Fibroblast of skin of right quadriceps (primary cell): Measurements from ENCODE around the gene PMM1.
"Not testable (repeated sequence)": the region's sequence is repeated elsewhere in the genome, so short reads cannot be mapped to it uniquely, and the experiment has no call there.

Source experiments
- DNase-seq: peaks from one replicate; pipeline ENCODE4 v3.0.0-alpha.2; 2013

Gene PMM1

GRCh38 chr22:41562461-41562860, 27.2 kb downstream of the PMM1 start:
- no peak for DNase-seq

- DNase-seq, result no peak
These were observed 27.9 kb downstream of the PMM1 start for GRCh38 chr22:41561788-41562187.

GRCh38 chr22:41561335-41561734, 28.3 kb downstream of the PMM1 start:
- no peak for DNase-seq

GRCh38 chr22:41560095-41560471, 29.6 kb downstream of the PMM1 start:
- no peak for DNase-seq

- DNase-seq, result not testable (repeated sequence)
These were observed 31.4 kb downstream of the PMM1 start for GRCh38 chr22:41558241-41558630.

GRCh38 chr22:41557401-41558240, 32.0 kb downstream of the PMM1 start:
- peak; percentile 73 for DNase-seq

GRCh38 chr22:41556561-41556960, 33.1 kb downstream of the PMM1 start:
- DNase-seq, result no peak

GRCh38 chr22:41555325-41555982, 34.2 kb downstream of the PMM1 start:
- no peak for DNase-seq

- no peak for DNase-seq
These were observed 37.6 kb downstream of the PMM1 start for GRCh38 chr22:41551877-41552582.

- DNase-seq, result no peak
These were observed 38.6 kb downstream of the PMM1 start for GRCh38 chr22:41550952-41551491.

GRCh38 chr22:41548830-41549211, 40.8 kb downstream of the PMM1 start:
- no peak for DNase-seq

GRCh38 chr22:41544671-41545476, 44.8 kb downstream of the PMM1 start:
- DNase-seq, result peak; percentile 18

GRCh38 chr22:41543854-41544670, 45.6 kb downstream of the PMM1 start, which contains the start of gene POLR3H:
TSS of gene POLR3H (minus strand) at chr22:41544470. CDS start at chr22:41544101, 369 bp downstream.
- DNase-seq, result peak; percentile 97

- DNase-seq, result no peak
These were observed 47.4 kb downstream of the PMM1 start for GRCh38 chr22:41542224-41542623.

GRCh38 chr22:41541484-41541883, 48.2 kb downstream of the PMM1 start:
- DNase-seq, result no peak

GRCh38 chr22:41540365-41540764, 49.3 kb downstream of the PMM1 start:
- no peak for DNase-seq

- no peak for DNase-seq
These were observed 49.7 kb downstream of the PMM1 start for GRCh38 chr22:41540006-41540315.

GRCh38 chr22:41539146-41540005, 50.3 kb downstream of the PMM1 start:
- DNase-seq, result no peak

- DNase-seq, result no peak
These were observed 51.1 kb downstream of the PMM1 start for GRCh38 chr22:41538583-41538982.

GRCh38 chr22:41537203-41537602, 52.4 kb downstream of the PMM1 start:
- DNase-seq, result no peak

GRCh38 chr22:41535244-41535643, 54.4 kb downstream of the PMM1 start:
- no peak for DNase-seq
